Type B pancreatic cell (in vitro differentiated cells): ENCODE measurements around the gene WDR59. TPM values are rescaled to one million over a fixed set of nuclear protein-coding genes. Genes with fewer than 3 reads are reported as not detected.

Experiments used
- DNase-seq: peaks from one replicate; pipeline ENCODE4 v3.0.0; 2021; ENCODE audit warnings: mixed read lengths; ENCODE audit not compliant: unreplicated experiment; ENCODE audit errors: extremely low spot score
- H3K27ac Mint-ChIP-seq: 2 replicates; pipeline ENCODE4 v1.8.0; 2021; ENCODE audit warnings: mild to moderate bottlenecking, mixed read lengths
- H3K27me3 Mint-ChIP-seq: 2 replicates; pipeline ENCODE4 v1.8.0; 2021; ENCODE audit warnings: mixed read lengths
- H3K36me3 Mint-ChIP-seq: 2 replicates; pipeline ENCODE4 v1.8.0; 2021; ENCODE audit warnings: mixed read lengths
- H3K4me1 Mint-ChIP-seq: one replicate; pipeline ENCODE4 v1.8.0; 2021; ENCODE audit warnings: mixed read lengths; ENCODE audit not compliant: unreplicated experiment
- H3K4me3 Mint-ChIP-seq: 2 replicates; pipeline ENCODE4 v1.8.0; 2021; ENCODE audit warnings: mild to moderate bottlenecking, mixed read lengths
- H3K9me3 Mint-ChIP-seq: 2 replicates; pipeline ENCODE4 v1.8.0; 2021; ENCODE audit warnings: mixed read lengths
- total RNA-seq: library from RNA; stranded (reverse); gene quantifications from 2 replicates; pipeline ENCODE4 v1.2.1, GENCODE V29; 2021; ENCODE audit warnings: low replicate concordance
- TF ChIP-seq, protein P1 (sequence below): fragments of 200-600 bp; sonication (generic); conservative IDR thresholded peaks from 2 replicates; pipeline ENCODE4 v1.5.0; 2021; ENCODE audit warnings: antibody characterized with exemption, mild to moderate bottlenecking

WDR59 gene
- total RNA-seq, 1 donor from 2014 or later, result 88.9 TPM

DNA sequence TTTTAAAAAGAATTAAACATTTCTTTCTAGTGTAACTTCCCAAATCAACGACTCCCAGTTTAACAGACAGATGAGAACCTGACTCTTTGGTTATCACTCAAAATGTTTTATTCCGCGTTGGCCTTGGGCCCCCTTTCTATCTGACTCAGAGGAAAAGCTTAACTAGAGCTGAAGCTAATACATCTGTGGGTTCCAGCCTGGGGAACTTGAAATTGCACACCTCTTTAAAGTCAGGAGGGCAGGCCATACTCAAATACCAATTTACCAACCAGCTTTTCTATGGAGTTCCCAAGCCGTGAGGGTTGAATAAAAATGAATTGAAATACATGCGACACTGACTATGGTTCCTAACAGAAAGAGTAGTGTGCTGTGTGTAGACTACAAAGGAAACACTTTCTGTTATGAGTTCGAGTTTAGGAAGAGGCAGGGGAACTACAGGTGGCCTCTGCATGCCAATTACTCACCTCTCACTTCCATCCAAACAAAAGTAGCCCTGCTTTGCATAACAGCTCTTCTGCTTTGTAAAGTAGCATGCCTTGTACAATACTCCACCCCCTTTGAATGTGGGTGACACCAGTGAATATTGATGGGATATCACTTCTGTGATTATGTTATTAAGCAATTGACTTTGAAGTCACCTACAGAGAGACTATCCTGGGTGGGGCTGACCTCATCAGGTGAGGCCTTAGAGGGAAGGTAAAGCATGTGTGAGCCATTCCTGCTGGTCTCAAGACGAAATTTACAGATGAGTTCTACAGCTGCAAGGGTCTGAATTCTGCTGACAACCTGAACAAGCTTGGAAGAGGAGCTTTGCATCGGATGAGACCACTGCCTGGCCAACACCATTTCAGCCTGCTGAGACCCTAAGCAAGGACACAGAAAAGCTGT lies 92.1 kb downstream of the WDR59 start:
- H3K27ac Mint-ChIP-seq, result no peak overlapping the region
- H3K9me3 Mint-ChIP-seq, result no peaks in the 10 kb centered on the region
- TF ChIP-seq, protein P1, sequence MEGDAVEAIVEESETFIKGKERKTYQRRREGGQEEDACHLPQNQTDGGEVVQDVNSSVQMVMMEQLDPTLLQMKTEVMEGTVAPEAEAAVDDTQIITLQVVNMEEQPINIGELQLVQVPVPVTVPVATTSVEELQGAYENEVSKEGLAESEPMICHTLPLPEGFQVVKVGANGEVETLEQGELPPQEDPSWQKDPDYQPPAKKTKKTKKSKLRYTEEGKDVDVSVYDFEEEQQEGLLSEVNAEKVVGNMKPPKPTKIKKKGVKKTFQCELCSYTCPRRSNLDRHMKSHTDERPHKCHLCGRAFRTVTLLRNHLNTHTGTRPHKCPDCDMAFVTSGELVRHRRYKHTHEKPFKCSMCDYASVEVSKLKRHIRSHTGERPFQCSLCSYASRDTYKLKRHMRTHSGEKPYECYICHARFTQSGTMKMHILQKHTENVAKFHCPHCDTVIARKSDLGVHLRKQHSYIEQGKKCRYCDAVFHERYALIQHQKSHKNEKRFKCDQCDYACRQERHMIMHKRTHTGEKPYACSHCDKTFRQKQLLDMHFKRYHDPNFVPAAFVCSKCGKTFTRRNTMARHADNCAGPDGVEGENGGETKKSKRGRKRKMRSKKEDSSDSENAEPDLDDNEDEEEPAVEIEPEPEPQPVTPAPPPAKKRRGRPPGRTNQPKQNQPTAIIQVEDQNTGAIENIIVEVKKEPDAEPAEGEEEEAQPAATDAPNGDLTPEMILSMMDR, result no peak
- H3K36me3 Mint-ChIP-seq, result peaks cover 28% of the 10 kb centered on the region
- no peaks in the 10 kb centered on the region for H3K4me1 Mint-ChIP-seq
- H3K4me3 Mint-ChIP-seq, result no peak overlapping the region
- H3K27me3 Mint-ChIP-seq, result no peaks in the 10 kb centered on the region
- DNase-seq, result no peak

DNA sequence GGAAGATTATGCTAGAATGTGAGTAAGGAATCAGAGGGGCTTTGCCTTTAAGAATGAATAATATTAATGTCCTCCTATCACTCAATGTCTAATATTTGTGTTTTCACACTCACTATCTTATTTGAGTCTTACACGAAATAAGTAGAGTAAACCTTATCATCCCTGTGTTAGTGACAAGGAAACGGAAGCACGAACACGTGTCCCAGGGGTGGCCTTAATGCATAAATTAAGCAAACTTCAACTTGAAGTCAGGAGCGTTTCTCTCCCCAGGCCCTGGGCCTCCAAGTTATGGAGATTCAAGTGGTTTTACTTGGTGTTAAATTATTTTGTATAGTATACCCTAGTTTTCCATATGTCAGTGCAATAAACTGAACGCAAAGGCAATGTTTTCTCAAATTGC lies 96.0 kb downstream of the WDR59 start:
- H3K36me3 Mint-ChIP-seq, result peaks cover 40% of the 10 kb centered on the region
- H3K9me3 Mint-ChIP-seq, result no peaks in the 10 kb centered on the region
- H3K4me3 Mint-ChIP-seq, result no peak overlapping the region
- no peaks in the 10 kb centered on the region for H3K4me1 Mint-ChIP-seq
- no peak for DNase-seq
- H3K27me3 Mint-ChIP-seq, result no peaks in the 10 kb centered on the region
- no peak overlapping the region for H3K27ac Mint-ChIP-seq
- TF ChIP-seq, protein P1, result no peak

DNA sequence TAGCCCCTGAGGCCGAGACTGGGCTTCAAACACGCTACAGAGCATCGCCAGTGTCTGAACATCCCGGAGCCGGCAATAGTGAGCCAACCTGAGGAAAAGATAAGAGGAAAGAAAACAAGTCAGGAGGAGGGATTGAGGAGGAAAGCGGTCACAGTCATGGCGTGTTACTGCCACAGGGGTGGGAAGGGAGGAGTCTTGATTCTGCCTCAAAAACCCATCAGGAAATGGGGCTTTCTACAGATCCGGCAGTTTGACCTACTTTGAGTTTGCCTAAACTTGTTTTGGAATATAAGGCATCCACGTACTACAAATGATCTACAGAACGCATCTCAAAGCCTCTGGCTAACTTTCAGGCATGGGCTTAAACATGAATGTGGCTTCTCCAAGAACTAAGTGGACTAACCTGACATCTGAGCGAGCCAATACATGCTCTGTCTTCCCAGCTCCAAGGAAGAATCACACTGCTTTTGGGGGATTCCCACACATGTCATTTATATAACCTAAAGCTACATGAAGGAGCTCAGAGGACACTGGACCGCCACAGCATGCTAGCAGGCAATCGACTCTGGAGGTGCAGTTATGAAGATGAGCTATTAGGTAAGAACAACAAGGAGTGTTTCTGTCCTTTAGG lies 96.6 kb downstream of the WDR59 start:
- Mint-ChIP-seq H3K4me1 (no peaks in the 10 kb centered on the region), H3K9me3 (no peaks in the 10 kb centered on the region), H3K4me3 (no peak overlapping the region), H3K27me3 (no peaks in the 10 kb centered on the region), H3K36me3 (peaks cover 46% of the 10 kb centered on the region), H3K27ac (no peak overlapping the region)
- no peak for DNase-seq
- TF ChIP-seq, protein P1, result no peak

DNA sequence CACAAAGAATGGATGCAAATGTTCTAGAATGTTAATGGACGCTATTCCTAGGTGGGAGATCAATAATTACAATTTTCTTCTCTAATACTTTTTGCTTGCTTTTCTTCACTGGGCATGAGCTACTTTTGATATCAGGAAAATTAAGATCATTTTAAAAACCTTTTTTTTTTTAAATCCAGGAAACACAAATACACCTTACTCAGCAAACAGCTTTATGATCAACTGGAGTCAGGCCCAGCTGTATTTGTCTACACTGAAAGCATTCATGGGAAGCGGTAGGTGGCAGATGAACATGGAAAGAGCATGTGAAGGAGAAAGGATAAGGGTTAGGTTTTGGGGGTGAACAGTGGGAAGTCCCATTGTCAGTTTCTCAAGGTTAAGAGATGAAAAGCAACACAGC lies 97.8 kb downstream of the WDR59 start:
- Mint-ChIP-seq H3K4me1 (no peaks in the 10 kb centered on the region), H3K27me3 (no peaks in the 10 kb centered on the region), H3K27ac (no peak overlapping the region), H3K4me3 (no peak overlapping the region), H3K36me3 (peaks cover 43% of the 10 kb centered on the region), H3K9me3 (no peaks in the 10 kb centered on the region)
- TF ChIP-seq, protein P1, result no peak
- no peak for DNase-seq

DNA sequence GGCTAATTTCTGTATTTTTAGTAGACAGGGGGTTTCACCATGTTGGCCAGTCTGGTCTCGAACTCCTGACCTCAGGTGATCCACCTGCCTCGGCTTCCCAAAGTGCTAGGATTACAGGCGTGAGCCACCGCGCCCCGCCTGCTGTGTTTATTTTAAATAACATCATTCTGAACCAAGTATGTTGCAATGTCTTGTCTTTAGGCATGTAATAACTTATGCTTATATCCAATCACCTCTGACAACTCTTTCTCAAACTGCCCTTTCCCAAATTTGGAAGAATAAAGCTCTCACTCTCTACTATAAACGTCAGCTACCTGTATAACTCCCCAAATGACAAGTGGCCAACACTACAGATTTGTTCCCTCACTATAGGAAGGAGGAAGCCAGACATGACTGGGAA lies 107.2 kb downstream of the WDR59 start:
- H3K4me1 Mint-ChIP-seq, result no peaks in the 10 kb centered on the region
- DNase-seq, result no peak
- no peak overlapping the region for H3K27ac Mint-ChIP-seq
- H3K9me3 Mint-ChIP-seq, result no peaks in the 10 kb centered on the region
- TF ChIP-seq, protein P1, result no peak
- peaks cover 28% of the 10 kb centered on the region for H3K36me3 Mint-ChIP-seq
- no peak overlapping the region for H3K4me3 Mint-ChIP-seq
- no peaks in the 10 kb centered on the region for H3K27me3 Mint-ChIP-seq
